Loucy (cell line): ENCODE data around the gene KCNIP3.

Experiments
- CTCF ChIP-seq: fragments of 200-600 bp; sonication (generic); conservative IDR thresholded peaks from 2 replicates; pipeline ENCODE4 v1.5.1; 2014; ENCODE audit warnings: mild to moderate bottlenecking, antibody characterized with exemption, low read length
- EZH2phosphoT487 ChIP-seq: fragments of 200-600 bp; IDR thresholded peaks from 2 replicates; pipeline ENCODE4 v1.6.1; 2018; ENCODE audit warnings: antibody characterized with exemption, mild to moderate bottlenecking, moderate library complexity, borderline replicate concordance

GRCh38 chr2:95399061-95399460 lies 101.9 kb downstream of the KCNIP3 start:
- TF ChIP-seq CTCF (no peak), EZH2phosphoT487 (no peak)
